Kidney epithelial cell (primary cell): ENCODE data around the gene RAF1. TPM values are rescaled to one million over a fixed set of nuclear protein-coding genes. Genes with fewer than 3 reads are reported as not detected.
"Not testable (repeated sequence)": the region's sequence is repeated elsewhere in the genome, so short reads cannot be mapped to it uniquely, and the experiment has no call there.

ENCODE experiments used
- DNase-seq: peaks from one replicate; pipeline ENCODE4 v3.0.0-alpha.2; 2010; ENCODE audit warnings: low read depth
- H3K27me3 ChIP-seq: 2 replicates; pipeline ENCODE4 v1.6.0; 2011; ENCODE audit warnings: low read length; ENCODE audit not compliant: control insufficient read depth, insufficient read depth
- H3K36me3 ChIP-seq: 2 replicates; pipeline ENCODE4 v1.5.1; 2011; ENCODE audit warnings: low read length; ENCODE audit not compliant: control insufficient read depth, insufficient read depth
- H3K4me3 ChIP-seq: 2 replicates; pipeline ENCODE4 v1.5.1; 2011; ENCODE audit warnings: low read depth, mild to moderate bottlenecking, control low read depth, low read length
- total RNA-seq: library from RNA; depleted of rRNA; stranded (reverse); fragments of >200 nt; gene quantifications from 2 replicates; pipeline ENCODE4 v1.2.3, GENCODE V29; 2015
- TF ChIP-seq, protein P1 (sequence below): IDR thresholded peaks from 2 replicates; pipeline ENCODE4 v1.5.1; 2011; ENCODE audit warnings: mild to moderate bottlenecking, moderate library complexity, low read length, control low read depth, inconsistent platforms; ENCODE audit not compliant: insufficient read depth, poor library complexity, severe bottlenecking

Gene RAF1
- total RNA-seq, 1 donor from 2014 or later, result 56.9 TPM

DNA sequence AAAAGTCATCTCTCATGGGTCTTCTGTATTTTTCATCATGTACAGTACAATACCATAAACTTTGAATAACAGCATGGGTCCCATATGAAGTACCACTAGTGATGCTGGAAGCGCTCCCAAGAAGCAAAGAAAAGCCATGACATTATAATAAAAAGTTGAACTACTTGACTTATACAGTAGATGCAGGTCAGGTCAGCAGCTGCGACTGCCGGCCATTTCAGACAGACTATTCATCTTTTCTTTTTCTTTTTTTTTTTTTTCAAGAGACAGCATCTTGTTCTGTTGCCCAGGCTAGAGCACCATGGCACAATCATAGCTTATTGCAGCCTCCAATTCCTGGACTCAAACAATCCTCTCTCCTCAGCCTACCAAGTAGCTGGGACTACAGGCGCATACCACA, 10.2 kb downstream of the RAF1 start:
- no peaks in the 10 kb centered on the region for H3K27me3 ChIP-seq
- no peak overlapping the region for H3K4me3 ChIP-seq
- H3K36me3 ChIP-seq, result no peaks in the 10 kb centered on the region
- TF ChIP-seq, protein P1, sequence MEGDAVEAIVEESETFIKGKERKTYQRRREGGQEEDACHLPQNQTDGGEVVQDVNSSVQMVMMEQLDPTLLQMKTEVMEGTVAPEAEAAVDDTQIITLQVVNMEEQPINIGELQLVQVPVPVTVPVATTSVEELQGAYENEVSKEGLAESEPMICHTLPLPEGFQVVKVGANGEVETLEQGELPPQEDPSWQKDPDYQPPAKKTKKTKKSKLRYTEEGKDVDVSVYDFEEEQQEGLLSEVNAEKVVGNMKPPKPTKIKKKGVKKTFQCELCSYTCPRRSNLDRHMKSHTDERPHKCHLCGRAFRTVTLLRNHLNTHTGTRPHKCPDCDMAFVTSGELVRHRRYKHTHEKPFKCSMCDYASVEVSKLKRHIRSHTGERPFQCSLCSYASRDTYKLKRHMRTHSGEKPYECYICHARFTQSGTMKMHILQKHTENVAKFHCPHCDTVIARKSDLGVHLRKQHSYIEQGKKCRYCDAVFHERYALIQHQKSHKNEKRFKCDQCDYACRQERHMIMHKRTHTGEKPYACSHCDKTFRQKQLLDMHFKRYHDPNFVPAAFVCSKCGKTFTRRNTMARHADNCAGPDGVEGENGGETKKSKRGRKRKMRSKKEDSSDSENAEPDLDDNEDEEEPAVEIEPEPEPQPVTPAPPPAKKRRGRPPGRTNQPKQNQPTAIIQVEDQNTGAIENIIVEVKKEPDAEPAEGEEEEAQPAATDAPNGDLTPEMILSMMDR, result no peak
- DNase-seq, result no peak

DNA sequence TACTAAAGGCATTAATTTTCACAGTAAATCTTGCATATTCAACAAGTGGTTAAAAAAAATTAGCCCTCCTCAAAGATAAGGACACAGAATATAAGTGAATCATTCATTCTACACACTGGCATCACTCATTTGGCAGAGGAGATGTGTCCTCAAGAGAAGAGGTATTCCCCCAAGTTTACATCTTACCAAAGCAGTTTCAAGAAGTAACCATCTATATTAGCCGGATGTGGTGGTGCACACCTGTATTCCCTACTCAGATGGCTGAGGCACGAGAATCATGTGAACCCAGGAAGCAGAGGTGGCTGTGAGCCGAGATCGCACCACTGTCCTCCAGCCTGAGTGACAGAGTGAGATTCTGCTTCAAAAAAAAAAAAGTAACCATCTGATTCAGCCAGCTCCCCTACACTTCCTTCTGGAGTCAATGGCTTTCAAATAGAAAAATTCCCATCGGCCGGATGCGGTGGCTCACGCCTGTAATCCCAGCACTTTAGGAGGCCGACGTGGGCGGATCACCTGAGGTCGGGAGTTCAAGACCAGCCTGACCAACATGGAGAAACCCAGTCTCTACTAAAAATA, 15.4 kb downstream of the RAF1 start:
- TF ChIP-seq, protein P1, result no peak
- Histone ChIP-seq H3K27me3 (no peaks in the 10 kb centered on the region), H3K4me3 (no peak overlapping the region), H3K36me3 (no peaks in the 10 kb centered on the region)
- DNase-seq, result no peak

DNA sequence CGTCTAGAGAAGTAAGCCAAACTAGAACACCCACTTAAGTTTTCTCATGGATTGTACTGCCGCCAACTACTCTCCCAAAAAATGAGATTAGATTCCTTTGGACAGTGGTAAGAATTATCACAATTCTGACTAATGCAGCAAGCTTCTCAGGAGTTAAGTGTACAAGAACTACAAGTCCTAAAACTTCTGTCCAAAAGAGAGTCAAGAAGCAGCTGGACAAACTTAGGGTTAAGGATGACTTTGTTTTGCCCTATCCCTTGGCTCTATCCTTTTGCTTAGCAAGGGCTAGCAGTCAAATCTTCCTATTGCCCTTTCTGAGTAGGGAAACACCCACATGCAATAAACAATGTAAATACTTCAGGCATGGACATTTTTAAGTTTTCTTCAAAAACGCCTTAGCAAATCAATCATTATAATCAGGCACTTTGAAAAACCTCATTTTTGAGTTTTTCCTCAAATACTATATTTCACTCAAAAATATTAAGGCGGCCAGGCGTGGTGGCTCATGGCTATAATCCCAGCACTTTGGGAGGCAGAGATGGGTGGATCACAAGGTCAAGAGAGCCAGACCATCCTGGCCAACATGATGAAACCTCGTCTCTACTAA, 19.5 kb downstream of the RAF1 start:
- no peaks in the 10 kb centered on the region for H3K27me3 ChIP-seq
- H3K4me3 ChIP-seq, result no peak overlapping the region
- DNase-seq, result no peak
- no peaks in the 10 kb centered on the region for H3K36me3 ChIP-seq
- TF ChIP-seq, protein P1, result no peak

DNA sequence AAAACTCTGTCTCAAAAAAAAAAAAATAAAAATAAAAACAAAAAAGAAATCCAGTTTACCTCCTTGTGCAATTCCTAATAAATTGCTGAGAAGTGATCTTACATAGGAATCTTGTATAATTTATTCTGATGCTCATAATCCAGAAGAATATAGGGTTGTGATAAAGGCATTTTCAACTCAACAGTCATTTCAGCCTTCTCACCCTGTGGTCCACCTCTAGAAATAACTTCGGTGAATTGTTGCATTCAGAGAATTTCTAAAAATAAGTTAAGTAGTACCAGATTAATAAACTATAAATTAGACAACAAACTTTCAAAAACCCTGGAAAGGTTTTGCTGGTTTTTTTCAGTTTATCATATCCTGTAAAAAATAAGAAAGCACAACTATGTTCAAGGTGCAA, 20.2 kb downstream of the RAF1 start:
- H3K27me3 ChIP-seq, result no peaks in the 10 kb centered on the region
- no peaks in the 10 kb centered on the region for H3K36me3 ChIP-seq
- no peak for DNase-seq
- no peak overlapping the region for H3K4me3 ChIP-seq
- TF ChIP-seq, protein P1, result no peak

DNA sequence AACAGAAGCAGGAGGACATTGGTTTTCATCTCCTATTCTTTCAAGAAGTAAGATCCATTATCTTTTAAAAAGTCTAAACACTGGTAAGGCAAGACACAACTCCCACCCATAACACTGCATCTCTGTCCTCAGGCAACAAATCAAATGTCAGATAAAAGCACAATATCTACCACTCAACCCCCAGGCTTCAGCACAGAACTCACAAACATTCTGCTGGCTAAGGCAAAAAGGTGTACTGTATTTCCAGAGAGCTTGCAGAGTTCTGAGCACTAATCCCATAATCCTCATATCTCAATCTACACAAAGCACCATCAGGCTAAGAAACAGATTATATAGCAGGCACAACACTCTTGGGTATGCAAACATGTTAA, 20.9 kb downstream of the RAF1 start:
- no peaks in the 10 kb centered on the region for H3K36me3 ChIP-seq
- no peak overlapping the region for H3K4me3 ChIP-seq
- H3K27me3 ChIP-seq, result no peaks in the 10 kb centered on the region
- TF ChIP-seq, protein P1, result no peak
- DNase-seq, result no peak

DNA sequence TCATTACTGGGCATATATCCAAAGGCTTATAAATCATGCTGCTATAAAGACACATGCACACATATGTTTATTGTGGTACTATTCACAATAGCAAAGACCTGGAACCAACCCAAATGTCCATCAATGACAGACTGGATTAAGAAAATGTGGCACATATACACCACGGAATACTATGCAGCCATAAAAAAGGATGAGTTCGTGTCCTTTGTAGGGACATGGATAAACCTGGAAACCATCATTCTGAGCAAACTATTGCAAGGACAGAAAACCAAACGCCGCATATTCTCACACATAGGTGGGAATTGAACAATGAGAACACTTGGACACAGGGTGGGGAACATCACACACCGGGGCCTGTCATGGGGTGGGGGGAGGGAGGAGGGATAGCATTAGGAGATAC, 23.1 kb downstream of the RAF1 start:
- DNase-seq, H3K4me3 ChIP-seq, H3K36me3 ChIP-seq, H3K27me3 ChIP-seq: not testable (repeated sequence)
